Testis (tissue), 2 donors: ENCODE measurements around the gene FUNDC2.

ENCODE experiments used
- CTCF ChIP-seq, 3 experiments: fragments of 450-650 bp in 2 of 3; fragments of 200-600 bp in 1 of 3; sonication (generic) in 1 of 3; IDR thresholded peaks; one replicate each; pipeline ENCODE4 v1.5.1; 2016 to 2019; ENCODE audit warnings: antibody characterized with exemption in 3 of 3, mild to moderate bottlenecking in 2 of 3, moderate library complexity in 1 of 3
- POLR2A ChIP-seq: fragments of 450-650 bp; IDR thresholded peaks from one replicate; pipeline ENCODE4 v1.6.1; 2017; ENCODE audit warnings: antibody characterized with exemption, mild to moderate bottlenecking, moderate library complexity

- TF ChIP-seq CTCF (IDR thresholded peaks at IDR 0.05) (peak in 1 of 3 experiments; percentile 35), POLR2A (no peak)
Measured at GRCh38 chrX:155086202-155086840, 59.7 kb downstream of the FUNDC2 start.
